Measurements from ENCODE around the gene CNN3. TPM values are rescaled to one million over a fixed set of nuclear protein-coding genes. Genes with fewer than 3 reads are reported as not detected.

The CNN3 gene
- total RNA-seq, 4 donors from 2014 or later = 307 to 344 (median 329) TPM

GRCh38 chr1:94859174-94859573, 67.7 kb downstream of the CNN3 start:
- Histone ChIP-seq H3K4me1 (peaks cover 3 to 59% (median 32%) of the 10 kb centered on the region in 4 donors), H3K27me3 (no peaks in the 10 kb centered on the region), H3K9me3 (no peaks in the 10 kb centered on the region), H3K36me3 (no peaks in the 10 kb centered on the region), H3K4me3 (no peak overlapping the region), H3K27ac (peak overlapping the region in 2 of 4 donors; percentile 90 to 98)
- TF ChIP-seq CTCF (IDR thresholded peaks at IDR 0.05) = no peak
- no peak for TF ChIP-seq EP300 (IDR thresholded peaks at IDR 0.05)
- no peak for DNase-seq (ENCODE audit: low spot score in 2 of 2)
- WGBS, 2 donors = 66 to 74% methylated on average over 2 of the region's 2 CpGs

GRCh38 chr1:94858276-94858675, 68.6 kb downstream of the CNN3 start:
- no peak for TF ChIP-seq CTCF (IDR thresholded peaks at IDR 0.05)
- TF ChIP-seq POLR2A (IDR thresholded peaks at IDR 0.05) = no peak
- no peak for TF ChIP-seq EP300 (IDR thresholded peaks at IDR 0.05)
- H3K27me3 ChIP-seq = no peaks in the 10 kb centered on the region
- H3K9me3 ChIP-seq = no peaks in the 10 kb centered on the region
- peaks cover 3 to 55% (median 24%) of the 10 kb centered on the region in 4 donors for H3K4me1 ChIP-seq
- H3K27ac ChIP-seq = no peak overlapping the region
- no peaks in the 10 kb centered on the region for H3K36me3 ChIP-seq
- WGBS, 2 donors = 90 to 97% methylated on average over 2 of the region's 2 CpGs
- no peak overlapping the region for H3K4me3 ChIP-seq
- DNase-seq (ENCODE audit: low spot score in 2 of 2) = no peak

- WGBS, 2 donors = 96 to 98% methylated on average over 3 of the region's 3 CpGs
- no peak for TF ChIP-seq CTCF (IDR thresholded peaks at IDR 0.05)
- no peak for TF ChIP-seq POLR2A (IDR thresholded peaks at IDR 0.05)
- TF ChIP-seq EP300 (IDR thresholded peaks at IDR 0.05) = no peak
- no peaks in the 10 kb centered on the region for H3K27me3 ChIP-seq
- H3K27ac ChIP-seq = no peak overlapping the region
- no peak for DNase-seq (ENCODE audit: low spot score in 2 of 2)
- peaks cover 0 to 41% (median 12%) of the 10 kb centered on the region in 4 donors for H3K4me1 ChIP-seq
- H3K36me3 ChIP-seq = no peaks in the 10 kb centered on the region
- no peak overlapping the region for H3K4me3 ChIP-seq
- no peaks in the 10 kb centered on the region for H3K9me3 ChIP-seq
These were observed 70.0 kb downstream of the CNN3 start for GRCh38 chr1:94856868-94857267.

GRCh38 chr1:94856004-94856403, 70.9 kb downstream of the CNN3 start:
- H3K9me3 ChIP-seq = no peaks in the 10 kb centered on the region
- DNase-seq (ENCODE audit: low spot score in 2 of 2) = no peak
- no peak for TF ChIP-seq CTCF (IDR thresholded peaks at IDR 0.05)
- TF ChIP-seq POLR2A (IDR thresholded peaks at IDR 0.05) = no peak
- 96% methylated on average over 5 of the region's 5 CpGs for WGBS, 2 donors
- H3K36me3 ChIP-seq = no peaks in the 10 kb centered on the region
- no peak overlapping the region for H3K27ac ChIP-seq
- no peak overlapping the region for H3K4me3 ChIP-seq
- peaks cover 0 to 32% (median 11%) of the 10 kb centered on the region in 4 donors for H3K4me1 ChIP-seq
- H3K27me3 ChIP-seq = no peaks in the 10 kb centered on the region

GRCh38 chr1:94855307-94855700, 71.6 kb downstream of the CNN3 start:
- Histone ChIP-seq H3K4me3 (no peak overlapping the region), H3K4me1 (peaks cover 0 to 25% (median 8%) of the 10 kb centered on the region in 4 donors), H3K36me3 (no peaks in the 10 kb centered on the region), H3K27me3 (no peaks in the 10 kb centered on the region), H3K27ac (peak overlapping the region; percentile 66 to 89 (median 78)), H3K9me3 (no peaks in the 10 kb centered on the region)
- WGBS, 2 donors = 85 to 91% methylated on average over 2 of the region's 2 CpGs
- no peak for DNase-seq (ENCODE audit: low spot score in 2 of 2)
- TF ChIP-seq CTCF (IDR thresholded peaks at IDR 0.05) = no peak
- TF ChIP-seq POLR2A (IDR thresholded peaks at IDR 0.05) = no peak
- no peak for TF ChIP-seq EP300 (IDR thresholded peaks at IDR 0.05)

Data from tibial nerve (tissue), 4 donors.